IPS-NIHi7 (cell line): ENCODE measurements around the gene RASD2.

ENCODE experiments used
- DNase-seq: peaks from one replicate; pipeline ENCODE4 v3.0.0; 2012; ENCODE audit warnings: mixed read lengths; ENCODE audit errors: extremely low spot score

Gene RASD2

GRCh38 chr22:35582861-35583670 lies 42.4 kb downstream of the RASD2 start:
- DNase-seq = peak; percentile 94

GRCh38 chr22:35586771-35587170 lies 46.1 kb downstream of the RASD2 start:
- no peak for DNase-seq

DNA sequence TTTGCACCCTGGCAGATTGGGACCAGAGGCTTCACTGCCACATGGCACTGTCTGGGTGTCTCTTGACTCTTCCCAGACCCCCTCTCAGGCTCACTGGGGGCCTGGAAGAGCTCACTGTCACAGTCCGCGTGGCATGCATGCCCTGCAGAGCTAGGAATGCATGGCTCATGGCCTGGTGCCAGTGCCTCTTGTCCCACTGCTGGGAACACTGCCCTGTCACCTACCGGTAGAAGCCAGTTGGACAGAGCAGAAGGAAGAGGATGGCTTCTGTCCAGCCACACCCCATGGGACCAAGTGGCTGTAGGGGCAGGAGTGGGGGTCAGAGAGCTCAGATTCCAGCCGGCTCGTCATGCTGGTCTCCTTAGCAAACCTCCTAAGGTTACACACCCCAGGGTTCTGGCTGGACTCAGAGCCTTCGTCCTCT lies 46.8 kb downstream of the RASD2 start:
- DNase-seq = no peak

- DNase-seq = no peak
These were observed 47.3 kb downstream of the RASD2 start for GRCh38 chr22:35587896-35588295.

GRCh38 chr22:35589071-35589755 lies 48.6 kb downstream of the RASD2 start:
- no peak for DNase-seq

DNA sequence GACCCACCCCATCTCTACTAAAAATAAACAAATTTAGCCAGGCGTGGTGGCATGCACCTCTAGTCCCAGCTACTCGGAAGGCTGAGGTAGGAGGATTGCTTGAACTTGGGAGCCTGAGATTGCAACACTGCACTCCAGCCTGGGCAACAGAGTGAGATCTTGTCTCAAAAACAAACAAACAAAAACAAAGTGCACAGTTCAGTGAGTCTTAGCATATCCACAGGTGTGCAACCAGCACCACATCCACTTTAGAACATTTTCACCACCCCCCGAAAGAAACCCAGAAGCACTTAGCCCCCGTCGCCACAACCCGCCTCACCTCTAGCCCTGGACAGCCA lies 49.1 kb downstream of the RASD2 start:
- DNase-seq = no peak

- no peak for DNase-seq
These were observed 50.1 kb downstream of the RASD2 start for GRCh38 chr22:35590634-35591295.

DNA sequence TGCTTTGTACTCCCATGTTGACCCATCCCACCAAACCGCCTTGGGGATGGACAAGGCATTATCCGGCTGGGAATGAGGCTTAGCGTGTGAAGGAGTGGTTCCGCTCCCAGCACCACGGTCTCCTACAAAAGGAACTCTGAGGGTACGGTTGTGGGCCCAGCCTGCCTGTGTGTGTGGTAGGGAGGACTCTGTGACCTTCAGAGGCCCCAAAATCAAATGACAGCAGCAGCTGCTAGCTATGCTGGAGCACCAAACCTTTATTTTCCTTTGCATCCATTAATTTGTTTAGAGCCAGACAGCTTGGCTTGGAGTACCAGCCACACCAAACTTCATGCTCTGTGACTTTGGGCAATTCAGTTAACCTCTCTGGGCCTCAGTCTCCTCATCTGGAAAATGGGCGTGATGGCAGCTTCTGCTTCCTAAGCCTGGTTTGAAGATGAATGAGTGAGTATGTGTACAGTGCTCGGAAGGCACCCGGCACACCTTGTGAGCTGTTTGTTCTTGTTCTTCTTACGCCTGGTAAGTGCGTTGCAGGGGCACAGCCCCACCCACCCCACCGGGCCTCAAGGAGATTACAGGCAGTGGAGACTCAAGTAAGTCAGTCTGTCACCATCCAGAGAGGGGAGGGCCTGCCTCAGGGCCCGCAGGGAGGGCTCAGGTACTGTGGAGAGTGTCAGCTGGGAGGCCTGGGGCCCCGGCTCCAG lies 51.2 kb downstream of the RASD2 start:
- DNase-seq = no peak

- no peak for DNase-seq
These were observed 51.9 kb downstream of the RASD2 start for GRCh38 chr22:35592418-35592967.

GRCh38 chr22:35593071-35593890 lies 52.6 kb downstream of the RASD2 start:
- no peak for DNase-seq

DNA sequence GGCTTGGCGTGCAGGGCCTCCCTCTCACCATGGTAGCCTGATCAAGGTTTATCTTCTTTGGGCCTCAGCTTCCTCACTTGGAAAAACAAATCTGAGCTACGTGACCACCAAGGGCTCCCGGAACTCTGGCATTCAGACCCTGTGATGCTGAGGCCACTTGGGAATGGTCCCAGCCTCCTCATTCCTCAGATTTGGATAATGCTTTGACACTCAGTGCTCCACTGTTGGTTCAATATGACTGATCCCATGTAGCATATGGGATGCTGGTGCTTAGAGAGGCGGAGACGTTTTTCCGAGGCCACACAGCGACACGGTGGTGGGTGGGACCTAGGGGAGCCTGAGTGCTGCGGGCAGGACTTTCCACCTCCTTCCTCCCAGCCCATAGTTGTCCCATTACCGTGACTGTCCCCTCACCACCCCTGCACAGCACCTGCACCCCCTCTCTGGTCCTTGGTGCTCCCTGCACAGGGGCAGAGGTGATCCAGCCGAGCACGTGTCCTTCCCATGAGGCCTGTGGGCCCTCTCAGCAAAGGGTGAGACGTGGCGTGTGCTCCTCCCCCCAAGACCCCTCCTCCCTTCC lies 53.4 kb downstream of the RASD2 start:
- DNase-seq = no peak

DNA sequence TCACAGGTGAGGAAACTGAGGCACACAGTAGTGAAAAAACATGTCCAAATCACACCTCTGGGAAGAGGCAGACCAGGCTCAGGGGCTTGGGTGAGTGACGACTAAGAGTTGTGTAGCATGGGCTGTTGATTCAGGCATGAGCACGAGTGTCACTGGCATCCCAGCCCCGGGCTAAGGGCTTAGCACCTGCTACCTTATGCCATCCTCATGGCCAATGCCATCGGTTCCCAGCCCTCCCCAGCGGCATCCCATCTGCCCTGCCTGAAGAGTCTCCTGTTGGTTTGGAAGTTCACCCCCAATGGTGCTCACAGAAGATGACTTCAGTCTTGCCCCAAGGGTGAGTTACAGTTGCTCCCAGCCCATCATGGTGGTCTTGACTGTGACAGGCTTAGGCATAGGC lies 54.1 kb downstream of the RASD2 start:
- DNase-seq = no peak

DNA sequence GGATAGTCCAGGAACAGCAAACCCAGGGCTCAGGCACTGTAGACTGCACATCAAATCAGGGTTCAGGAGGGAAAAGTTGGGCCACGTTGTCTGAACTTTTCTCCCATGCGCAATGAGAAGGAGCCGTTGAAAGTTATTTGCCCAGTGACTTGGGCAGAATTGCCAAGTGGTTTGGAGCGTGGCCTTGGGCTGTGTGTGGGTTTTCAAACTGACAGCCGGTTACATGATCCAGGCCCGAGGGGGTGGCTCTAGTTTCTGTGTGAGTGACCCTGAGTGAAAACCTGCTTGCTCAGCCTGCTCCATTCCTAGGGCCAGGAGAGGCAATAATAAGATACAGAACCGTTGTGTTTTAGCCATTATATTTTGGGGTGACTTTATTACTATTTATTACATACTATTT lies 56.2 kb downstream of the RASD2 start:
- DNase-seq = no peak

DNA sequence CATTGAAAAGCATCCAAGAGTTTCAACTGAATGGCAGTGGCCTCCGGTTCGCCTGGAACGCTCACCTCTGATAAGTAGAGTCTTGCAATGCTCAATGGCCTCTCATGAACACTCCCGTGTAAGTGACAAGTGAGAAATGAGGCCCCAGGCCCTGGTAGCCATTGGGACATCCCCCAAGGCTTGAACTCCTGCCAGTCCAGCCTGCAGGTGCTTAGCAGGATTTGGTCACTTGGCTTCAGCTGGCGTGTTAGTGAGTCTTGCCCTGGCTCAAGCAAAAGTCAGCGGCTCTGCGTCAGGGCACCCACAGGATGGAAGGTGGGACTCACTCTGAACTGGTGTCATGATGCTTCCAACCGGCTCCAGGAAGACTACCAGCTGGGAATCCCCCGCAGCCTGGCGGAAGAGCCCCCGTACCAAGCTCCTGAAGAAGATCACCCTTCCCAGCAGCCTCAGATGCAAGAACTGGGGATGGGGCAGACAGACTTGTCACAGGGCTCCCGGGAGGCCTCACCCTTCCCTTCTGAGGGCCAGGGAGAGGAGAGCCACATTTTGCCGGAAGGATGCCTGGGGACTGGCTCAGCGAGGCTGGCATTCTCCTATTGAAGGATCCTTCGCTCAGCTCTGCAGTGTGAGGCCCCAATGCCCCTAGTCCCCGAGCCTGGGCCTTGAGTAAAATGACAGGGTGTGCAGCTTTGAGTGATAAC lies 57.2 kb downstream of the RASD2 start:
- no peak for DNase-seq

- DNase-seq = no peak
These were observed 57.7 kb downstream of the RASD2 start for GRCh38 chr22:35598396-35598710.

DNA sequence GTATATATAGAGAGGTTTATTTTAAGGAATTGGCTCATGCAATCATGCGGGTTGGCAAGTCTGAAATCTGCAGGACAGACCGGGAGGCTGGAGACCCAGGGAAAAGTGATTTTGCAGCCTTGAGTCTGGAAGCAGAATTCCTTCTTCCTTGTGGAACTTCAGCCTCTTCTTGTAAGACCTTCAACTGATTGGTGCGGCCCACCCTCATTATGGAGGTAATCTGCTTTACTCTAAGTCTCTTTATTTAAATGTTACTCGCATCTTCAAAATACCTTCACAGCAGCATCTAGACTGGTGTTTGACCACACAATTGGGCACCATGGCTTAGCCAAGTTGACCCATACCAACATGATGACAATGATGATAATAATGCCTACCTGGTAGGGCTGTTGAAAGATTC lies 58.7 kb downstream of the RASD2 start:
- no peak for DNase-seq

DNA sequence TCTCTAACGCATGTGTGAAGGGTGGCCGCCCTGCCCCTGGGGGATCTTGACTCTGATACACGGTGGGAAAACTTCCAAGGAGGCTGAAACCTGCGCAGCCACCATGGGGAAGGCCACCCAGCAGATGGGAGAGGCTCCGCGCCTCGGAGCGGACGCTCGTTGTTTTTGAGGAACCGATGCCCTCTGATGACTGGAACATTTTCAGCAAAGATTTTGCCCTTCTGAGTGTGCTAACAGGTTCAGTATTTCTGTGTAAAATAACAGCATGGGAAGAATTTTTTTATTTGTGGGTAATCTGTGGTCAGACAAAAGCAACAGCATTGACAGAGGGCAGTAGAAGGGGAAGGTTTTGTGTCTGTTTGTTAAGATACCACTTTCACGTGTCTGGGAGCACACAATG lies 59.8 kb downstream of the RASD2 start:
- DNase-seq = no peak

DNA sequence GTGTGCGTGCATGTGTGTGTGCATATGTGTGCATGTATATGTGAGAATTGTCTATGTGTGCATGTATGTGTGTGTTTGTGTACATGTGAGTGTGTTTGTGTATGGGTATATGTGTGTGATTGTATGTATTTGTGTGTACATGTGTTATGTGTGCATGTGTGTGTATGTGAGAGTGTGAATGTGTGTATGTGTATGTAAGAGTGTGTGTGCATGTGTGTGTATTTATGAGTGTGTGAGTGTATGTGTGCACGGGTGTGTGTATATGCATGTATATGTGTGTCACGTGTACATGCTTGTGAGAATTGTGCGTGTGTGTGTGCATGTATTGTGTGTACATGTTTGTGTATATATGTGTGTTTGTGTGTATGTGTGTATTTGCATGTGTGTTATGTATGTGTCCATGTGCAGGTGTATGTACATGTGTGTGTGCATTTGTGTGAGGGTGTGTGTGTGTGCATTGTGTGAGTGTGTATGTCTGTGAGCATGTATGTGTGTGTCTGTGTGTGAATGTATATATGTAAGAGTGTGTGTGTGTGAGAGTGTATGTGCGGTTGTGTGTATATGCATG lies 60.5 kb downstream of the RASD2 start:
- DNase-seq = no peak

- no peak for DNase-seq
These were observed 61.3 kb downstream of the RASD2 start for GRCh38 chr22:35601743-35602615.
